Calu3 (cell line): ENCODE results near the gene MAD1L1. TPM values are rescaled to one million over a fixed set of nuclear protein-coding genes. Genes with fewer than 3 reads are reported as not detected.

ENCODE experiments used
- BruUV-seq: library from RNA; stranded (reverse); fragments of 400-500 nt; replicated peaks from 2 replicates; lab custom pipeline; 2021; lab: Mats Ljungman, UMichigan
- CTCF ChIA-PET: fragments of 300-600 bp; sonication (Branson Sonifier 250); formaldehyde crosslinking; loops from one replicate; lab custom pipeline; 2022; ENCODE audit warnings: antibody characterized with exemption; lab: Charles Lee
- DNase-seq: peaks from one replicate; pipeline ENCODE4 v3.0.0; 2022
- H3K27ac Mint-ChIP-seq: one replicate; pipeline ENCODE4 v1.8.0; 2022; ENCODE audit warnings: mixed read lengths; ENCODE audit not compliant: unreplicated experiment
- H3K27me3 Mint-ChIP-seq: one replicate; pipeline ENCODE4 v1.8.0; 2022; ENCODE audit warnings: mixed read lengths; ENCODE audit not compliant: unreplicated experiment
- H3K36me3 Mint-ChIP-seq: one replicate; pipeline ENCODE4 v1.8.0; 2022; ENCODE audit warnings: mild to moderate bottlenecking, moderate library complexity, mixed read lengths; ENCODE audit not compliant: insufficient read depth, unreplicated experiment
- H3K4me1 Mint-ChIP-seq: one replicate; pipeline ENCODE4 v1.8.0; 2022; ENCODE audit warnings: mild to moderate bottlenecking, low read depth, mixed read lengths; ENCODE audit not compliant: unreplicated experiment
- H3K4me3 Mint-ChIP-seq: one replicate; pipeline ENCODE4 v1.8.0; 2022; ENCODE audit warnings: mild to moderate bottlenecking, low read depth, moderate library complexity, mixed read lengths; ENCODE audit not compliant: unreplicated experiment
- H3K9me3 Mint-ChIP-seq: one replicate; pipeline ENCODE4 v1.8.0; 2022; ENCODE audit warnings: low read depth, mixed read lengths; ENCODE audit not compliant: unreplicated experiment
- intact Hi-C: fragments of 100-400 bp; cut with micrococcal nuclease; formaldehyde crosslinking; loops from one replicate; pipeline ENCODE4 v1.10.0; 2022; ENCODE audit not compliant: unreplicated experiment
- total RNA-seq: library from RNA; stranded (reverse); gene quantifications from 2 replicates; pipeline ENCODE4 v1.2.3, GENCODE V29; 2022
- TF ChIP-seq, protein P1 (sequence below): fragments of 200-600 bp; IDR thresholded peaks from one replicate; pipeline ENCODE4 v1.8.0; 2022; ENCODE audit warnings: antibody characterized with exemption; ENCODE audit not compliant: unreplicated experiment

Gene MAD1L1
- total RNA-seq, 1 experiment from 2014 or later, result 86.0 TPM

- intact Hi-C loops, result no loop called here
- no TSS peak for BruUV-seq
- no peaks in the 10 kb centered on the region for H3K27me3 Mint-ChIP-seq
- CTCF ChIA-PET, result interaction anchor here (0.7 kb wide), 1 partner anchor 252 kb away, joined by 3 read pairs; no protein-coding TSS in a partner anchor
- no peaks in the 10 kb centered on the region for H3K4me1 Mint-ChIP-seq
- H3K27ac Mint-ChIP-seq, result no peak overlapping the region
- H3K4me3 Mint-ChIP-seq, result no peak overlapping the region
- H3K36me3 Mint-ChIP-seq, result no peaks in the 10 kb centered on the region
- no peaks in the 10 kb centered on the region for H3K9me3 Mint-ChIP-seq
- DNase-seq, result no peak
- TF ChIP-seq, protein P1, sequence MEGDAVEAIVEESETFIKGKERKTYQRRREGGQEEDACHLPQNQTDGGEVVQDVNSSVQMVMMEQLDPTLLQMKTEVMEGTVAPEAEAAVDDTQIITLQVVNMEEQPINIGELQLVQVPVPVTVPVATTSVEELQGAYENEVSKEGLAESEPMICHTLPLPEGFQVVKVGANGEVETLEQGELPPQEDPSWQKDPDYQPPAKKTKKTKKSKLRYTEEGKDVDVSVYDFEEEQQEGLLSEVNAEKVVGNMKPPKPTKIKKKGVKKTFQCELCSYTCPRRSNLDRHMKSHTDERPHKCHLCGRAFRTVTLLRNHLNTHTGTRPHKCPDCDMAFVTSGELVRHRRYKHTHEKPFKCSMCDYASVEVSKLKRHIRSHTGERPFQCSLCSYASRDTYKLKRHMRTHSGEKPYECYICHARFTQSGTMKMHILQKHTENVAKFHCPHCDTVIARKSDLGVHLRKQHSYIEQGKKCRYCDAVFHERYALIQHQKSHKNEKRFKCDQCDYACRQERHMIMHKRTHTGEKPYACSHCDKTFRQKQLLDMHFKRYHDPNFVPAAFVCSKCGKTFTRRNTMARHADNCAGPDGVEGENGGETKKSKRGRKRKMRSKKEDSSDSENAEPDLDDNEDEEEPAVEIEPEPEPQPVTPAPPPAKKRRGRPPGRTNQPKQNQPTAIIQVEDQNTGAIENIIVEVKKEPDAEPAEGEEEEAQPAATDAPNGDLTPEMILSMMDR, result no peak
Observed at GRCh38 chr7:2046581-2047565, 185.9 kb downstream of the MAD1L1 start.

DNA sequence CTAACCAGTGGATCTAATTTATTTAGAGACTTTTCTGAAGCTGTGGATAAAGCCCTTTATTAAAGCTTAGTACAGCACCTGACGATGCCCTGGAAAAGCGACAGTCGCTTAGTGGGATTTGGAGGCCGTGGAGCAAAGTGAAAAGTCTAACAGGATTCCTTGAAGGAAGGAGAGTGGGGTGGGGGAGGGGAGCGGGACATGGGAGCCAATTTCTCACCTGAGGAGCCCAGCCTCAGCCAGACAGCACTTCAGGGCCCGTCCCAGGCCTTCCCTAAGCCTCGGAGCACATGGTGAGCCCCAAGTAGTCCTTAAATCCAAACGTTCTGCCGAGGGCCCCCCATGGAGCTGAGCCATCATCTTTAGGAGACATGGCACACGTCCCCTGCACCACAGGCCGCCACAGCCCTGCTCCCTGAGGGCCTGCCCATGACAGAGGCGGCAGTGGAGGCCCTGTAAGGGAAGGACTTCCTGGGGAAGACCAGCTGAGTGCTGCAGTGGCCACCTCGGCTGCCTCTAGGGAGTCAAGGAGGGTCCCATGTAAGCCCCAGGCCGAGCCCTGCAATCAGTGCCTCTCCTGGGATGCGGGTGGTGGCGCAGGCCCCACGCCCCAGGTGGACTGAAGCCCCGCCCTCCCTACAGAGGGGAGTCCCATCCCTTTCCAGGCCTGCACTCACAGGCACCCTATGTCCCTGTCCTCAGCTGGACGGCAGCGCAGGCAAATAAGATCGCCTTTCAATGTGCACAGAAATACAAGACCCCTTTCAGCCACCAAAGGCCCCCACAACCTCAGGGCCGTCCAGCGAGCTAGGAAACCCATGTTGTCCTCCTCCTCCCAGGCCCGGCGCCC is 187.0 kb downstream of the MAD1L1 start:
- Mint-ChIP-seq H3K36me3 (peaks cover 4% of the 10 kb centered on the region), H3K9me3 (no peaks in the 10 kb centered on the region), H3K4me1 (no peaks in the 10 kb centered on the region), H3K27ac (no peak overlapping the region), H3K4me3 (no peak overlapping the region), H3K27me3 (no peaks in the 10 kb centered on the region)
- CTCF ChIA-PET, result no interaction called here
- DNase-seq, result no peak
- TF ChIP-seq, protein P1, result no peak
- intact Hi-C loops, result no loop called here
- BruUV-seq, result no TSS peak

GRCh38 chr7:2044883-2045471 is 187.8 kb downstream of the MAD1L1 start:
- no peaks in the 10 kb centered on the region for H3K4me1 Mint-ChIP-seq

More at GRCh38 chr7:2044883-2045471, 187.8 kb downstream of the MAD1L1 start:
- Mint-ChIP-seq H3K27me3 (no peaks in the 10 kb centered on the region), H3K27ac (no peak overlapping the region), H3K4me3 (no peak overlapping the region), H3K36me3 (peaks cover 4% of the 10 kb centered on the region), H3K9me3 (no peaks in the 10 kb centered on the region)
- CTCF ChIA-PET, result no interaction called here
- no peak for DNase-seq
- BruUV-seq, result no TSS peak
- TF ChIP-seq, protein P1, result no peak
- intact Hi-C loops, result no loop called here
